ENCODE measurements around the gene HDAC2.
"Not testable (repeated sequence)": the region's sequence is repeated elsewhere in the genome, so short reads cannot be mapped to it uniquely, and the experiment has no call there.

GRCh38 chr6:114011486-114011885 is 40.5 kb upstream of the HDAC2 start:
- TF ChIP-seq CTCF (IDR thresholded peaks at IDR 0.05; ENCODE audit: extremely low read depth in 1 of 2, insufficient read depth in 1 of 2, low read depth in 1 of 2, low read length in 2 of 2); POLR2A (IDR thresholded peaks at IDR 0.05; ENCODE audit: low read depth, low read length); EZH2 (IDR thresholded peaks at IDR 0.05; ENCODE audit: borderline replicate concordance, low read depth, low read length, severe bottlenecking); MYC (IDR thresholded peaks at IDR 0.05; ENCODE audit: low read depth, low read length); POLR2AphosphoS5 (IDR thresholded peaks at IDR 0.05; ENCODE audit: insufficient read depth, low read depth, low read length); MAX (IDR thresholded peaks at IDR 0.05; ENCODE audit: insufficient read depth, insufficient read length): not testable (repeated sequence)

All from endothelial cell of umbilical vein (primary cell).